HepG2 (cell line): ENCODE data around the gene ATXN2. TPM values are rescaled to one million over a fixed set of nuclear protein-coding genes. Genes with fewer than 3 reads are reported as not detected.

Source experiments
- CREM ChIP-seq, 2 experiments: sonication (generic) in 1 of 2; formaldehyde crosslinking in 1 of 2; IDR thresholded peaks; 2 replicates each; pipeline versions ENCODE4 v1.4.0 to v1.6.1; 2016 to 2020; ENCODE audit warnings: antibody characterized with exemption in 1 of 2, mild to moderate bottlenecking in 1 of 2, missing genetic modification reagents in 1 of 2
- DNMT1 ChIP-seq: sonication (generic); formaldehyde crosslinking; IDR thresholded peaks from 2 replicates; pipeline ENCODE4 v1.5.1; 2020; ENCODE audit warnings: mild to moderate bottlenecking, missing genetic modification reagents
- ERF ChIP-seq: IDR thresholded peaks from 2 replicates; pipeline ENCODE4 v1.6.1; 2018; ENCODE audit warnings: missing biosample characterization, missing genetic modification reagents
- GPN1 ChIP-seq: sonication (generic); formaldehyde crosslinking; IDR thresholded peaks from 2 replicates; pipeline ENCODE4 v1.5.1; 2020; ENCODE audit warnings: missing genetic modification reagents, borderline replicate concordance
- JARID2 ChIP-seq: sonication (generic); formaldehyde crosslinking; IDR thresholded peaks from 2 replicates; pipeline ENCODE4 v1.8.1; 2023; ENCODE audit warnings: missing genetic modification reagents, inconsistent platforms; ENCODE audit not compliant: insufficient replicate concordance
- PAWR ChIP-seq: sonication (generic); formaldehyde crosslinking; IDR thresholded peaks from 2 replicates; pipeline ENCODE4 v1.4.0; 2020; ENCODE audit warnings: missing genetic modification reagents, mild to moderate bottlenecking, borderline replicate concordance
- PLRG1 ChIP-seq: fragments of 450-650 bp; conservative IDR thresholded peaks from 2 replicates; pipeline ENCODE4 v1.6.1; 2016
- POGK ChIP-seq: sonication (generic); formaldehyde crosslinking; conservative IDR thresholded peaks from 2 replicates; pipeline ENCODE4 v1.8.0; 2022; ENCODE audit warnings: mild to moderate bottlenecking, moderate library complexity, missing genetic modification reagents
- REL ChIP-seq: sonication (generic); formaldehyde crosslinking; conservative IDR thresholded peaks from 2 replicates; pipeline ENCODE4 v1.8.0; 2022; ENCODE audit warnings: mild to moderate bottlenecking, missing genetic modification reagents, moderate library complexity
- SMAD1 ChIP-seq: sonication (generic); formaldehyde crosslinking; IDR thresholded peaks from 2 replicates; pipeline ENCODE4 v1.4.0; 2020; ENCODE audit warnings: missing genetic modification reagents, low read depth, mild to moderate bottlenecking, borderline replicate concordance
- SUZ12 ChIP-seq: fragments of 150-350 bp; IDR thresholded peaks from 2 replicates; pipeline ENCODE4 v1.6.1; 2014; ENCODE audit warnings: low read depth, low read length
- TEAD3 ChIP-seq: optimal IDR thresholded peaks from 2 replicates; pipeline ENCODE3; 2016; ENCODE audit warnings: borderline replicate concordance
- XRCC5 ChIP-seq: fragments of 200-400 bp; formaldehyde crosslinking; optimal IDR thresholded peaks from 2 replicates; pipeline ENCODE3; 2017; ENCODE audit warnings: mild to moderate bottlenecking, low read length
- ZNF251 ChIP-seq: sonication (generic); formaldehyde crosslinking; IDR thresholded peaks from 2 replicates; pipeline ENCODE4 v1.9.0; 2021; ENCODE audit warnings: mild to moderate bottlenecking, missing genetic modification reagents
- ZNF280B ChIP-seq: sonication (generic); formaldehyde crosslinking; IDR thresholded peaks from 2 replicates; pipeline ENCODE4 v1.5.0; 2020; ENCODE audit warnings: missing genetic modification reagents, mild to moderate bottlenecking, borderline replicate concordance
- ZNF33B ChIP-seq: sonication (generic); formaldehyde crosslinking; IDR thresholded peaks from 2 replicates; pipeline ENCODE4 v1.5.1; 2020; ENCODE audit warnings: mild to moderate bottlenecking, missing genetic modification reagents
- ZNF414 ChIP-seq: sonication (generic); formaldehyde crosslinking; IDR thresholded peaks from 2 replicates; pipeline ENCODE4 v1.5.0; 2020; ENCODE audit warnings: missing genetic modification reagents
- ZNF503 ChIP-seq: sonication (generic); formaldehyde crosslinking; IDR thresholded peaks from 2 replicates; pipeline ENCODE4 v1.4.0; 2020; ENCODE audit warnings: missing genetic modification reagents
- ZNF576 ChIP-seq: sonication (generic); formaldehyde crosslinking; IDR thresholded peaks from 2 replicates; pipeline ENCODE4 v1.4.0; 2020; ENCODE audit warnings: mild to moderate bottlenecking, missing genetic modification reagents
- ZNF878 ChIP-seq: sonication (generic); formaldehyde crosslinking; IDR thresholded peaks from 2 replicates; pipeline ENCODE4 v1.8.1; 2023; ENCODE audit warnings: mild to moderate bottlenecking, missing genetic modification reagents, moderate library complexity
- polyA plus RNA-seq, 8 experiments: library from polyadenylated mRNA; depleted of rRNA in 3 of 8; stranded (reverse) in 7 of 8; unstranded in 1 of 8; fragments of >200 nt; fragmentation: Illumina TruSeq in 4 of 8; extraction: Trizol in 4 of 8; gene quantifications; 2 replicates each; pipeline versions ENCODE4 v1.2.1 to v1.2.3, GENCODE V29; 2011 to 2016; ENCODE audit warnings: low read depth in 4 of 8, missing spikeins in 1 of 8, mixed read lengths in 1 of 8; ENCODE audit not compliant: insufficient read depth in 1 of 8
- total RNA-seq, 5 experiments: library from RNA; depleted of rRNA; stranded (reverse); fragments of >200 nt; fragmentation: Illumina TruSeq; extraction: Trizol; gene quantifications; 2 replicates each; pipeline ENCODE4 v1.2.3, GENCODE V29; 2016; ENCODE audit warnings: low read depth in 1 of 5

The ATXN2 gene
- total and polyA plus RNA-seq, 2 of the 13 experiments (the other 11 are each of a cell fraction or from before 2014, with no cell fraction given) = 18.1 to 27.1 TPM

GRCh38 chr12:111405149-111405858, 193.8 kb downstream of the ATXN2 start (continued):
- TF ChIP-seq ZNF414 (CRISPR knock-in tag) = 0 out of 2 replicates have a peak, but pooled peaks have one; percentile 76
- no peak for TF ChIP-seq SUZ12
- TF ChIP-seq REL = no peak
- peak; percentile 57 for TF ChIP-seq POGK (CRISPR knock-in tag)
- TF ChIP-seq ZNF576 = no peak
- no peak; the same call in 1 of the 2 replicates for TF ChIP-seq ERF
- TF ChIP-seq TEAD3 = peak; percentile 31
- TF ChIP-seq GPN1 (CRISPR knock-in tag) = no peak
- no peak for TF ChIP-seq PAWR
- TF ChIP-seq ZNF878 (CRISPR knock-in tag) = peak; percentile 39; the same call in 1 of the 2 replicates
- TF ChIP-seq ZNF251 (CRISPR knock-in tag) = no peak
- peak; percentile 50; the same call in 1 of the 2 replicates for TF ChIP-seq CREM (IDR thresholded peaks at IDR 0.05)
- no peak for TF ChIP-seq CREM (CRISPR knock-in tag; IDR thresholded peaks at IDR 0.05)
- TF ChIP-seq SMAD1 (CRISPR knock-in tag) = no peak
- TF ChIP-seq JARID2 (CRISPR knock-in tag) = no peak
- no peak for TF ChIP-seq DNMT1
- no peak for TF ChIP-seq ZNF280B (CRISPR knock-in tag)
- TF ChIP-seq XRCC5 = peak; percentile 74
- TF ChIP-seq ZNF33B = no peak
- no peak for TF ChIP-seq PLRG1
- peak; percentile 66; the same call in 1 of the 2 replicates for TF ChIP-seq ZNF503 (CRISPR knock-in tag)
